GM12875 (cell line): ENCODE results near the gene SCN2A.

ENCODE experiments used
- H3K4me3 ChIP-seq: one replicate; pipeline ENCODE4 v1.5.1; 2011; ENCODE audit warnings: low read depth, low read length, control low read depth
- CTCF ChIP-seq: IDR thresholded peaks from 2 replicates; pipeline ENCODE4 v1.5.1; 2011; ENCODE audit warnings: low read depth, mild to moderate bottlenecking, control low read depth, inconsistent platforms, low read length, moderate library complexity, borderline replicate concordance; ENCODE audit not compliant: insufficient read depth

Gene SCN2A

GRCh38 chr2:165239230-165239629 lies at the start of gene SCN2A:
SCN2A (plus strand) TSS chr2:165239414; CDS start chr2:165295824, 56,410 bp downstream.
- H3K4me3 ChIP-seq: no peak within 1 kb of the TSS
- TF ChIP-seq CTCF: peak; percentile 46; the same call in 1 of the 2 replicates

GRCh38 chr2:165191096-165191728 lies 48.0 kb upstream of the SCN2A start:
- no peak for TF ChIP-seq CTCF
- no peak overlapping the region for H3K4me3 ChIP-seq

GRCh38 chr2:165192729-165193128 lies 46.5 kb upstream of the SCN2A start:
- no peak for TF ChIP-seq CTCF

GRCh38 chr2:165193178-165193777 lies 45.9 kb upstream of the SCN2A start:
- TF ChIP-seq CTCF: no peak
- no peak overlapping the region for H3K4me3 ChIP-seq

More at GRCh38 chr2:165192729-165193128, 46.5 kb upstream of the SCN2A start:
- no peak overlapping the region for H3K4me3 ChIP-seq

- no peak for TF ChIP-seq CTCF
- H3K4me3 ChIP-seq: no peak overlapping the region
Observed at GRCh38 chr2:165196411-165196810, 42.8 kb upstream of the SCN2A start.

GRCh38 chr2:165197346-165197745 lies 41.9 kb upstream of the SCN2A start:
- no peak overlapping the region for H3K4me3 ChIP-seq
- TF ChIP-seq CTCF: no peak

GRCh38 chr2:165198181-165198580 lies 41.0 kb upstream of the SCN2A start:
- no peak for TF ChIP-seq CTCF
- H3K4me3 ChIP-seq: no peak overlapping the region
